GM19025 (cell line): ENCODE measurements around the gene DLGAP4.

Experiments
- ATAC-seq: cut with Tn5 transposase; IDR thresholded peaks from one replicate; pipeline ENCODE4 v1.9.1; 2021; ENCODE audit warnings: mild to moderate bottlenecking, low read depth, moderate library complexity; ENCODE audit not compliant: unreplicated experiment

DLGAP4 gene

GRCh38 chr20:36399969-36400545 is 93.9 kb downstream of the DLGAP4 start:
- ATAC-seq, result no peak

- ATAC-seq, result no peak
These were observed 95.0 kb downstream of the DLGAP4 start for GRCh38 chr20:36400909-36401735.

- no peak for ATAC-seq
These were observed 96.6 kb downstream of the DLGAP4 start for GRCh38 chr20:36402708-36403107.

- no peak for ATAC-seq
These were observed 98.4 kb downstream of the DLGAP4 start for GRCh38 chr20:36404435-36404978.

GRCh38 chr20:36405255-36405654 is 99.1 kb downstream of the DLGAP4 start:
- ATAC-seq, result no peak

- ATAC-seq, result no peak
These were observed 101.1 kb downstream of the DLGAP4 start for GRCh38 chr20:36407199-36407733.

- ATAC-seq, result no peak
These were observed 102.1 kb downstream of the DLGAP4 start for GRCh38 chr20:36408219-36408618.

- no peak for ATAC-seq
These were observed 105.8 kb downstream of the DLGAP4 start for GRCh38 chr20:36411861-36412454.

- ATAC-seq, result no peak
These were observed 109.4 kb downstream of the DLGAP4 start for GRCh38 chr20:36415475-36416002.

- ATAC-seq, result no peak
These were observed 112.6 kb downstream of the DLGAP4 start for GRCh38 chr20:36418711-36419110.

GRCh38 chr20:36421641-36422040 is 115.5 kb downstream of the DLGAP4 start:
- ATAC-seq, result no peak

GRCh38 chr20:36424314-36424713 is 118.2 kb downstream of the DLGAP4 start:
- no peak for ATAC-seq

GRCh38 chr20:36425166-36425565 is 119.0 kb downstream of the DLGAP4 start:
- no peak for ATAC-seq

- ATAC-seq, result no peak
These were observed 125.5 kb downstream of the DLGAP4 start for GRCh38 chr20:36431604-36432003.

- ATAC-seq, result no peak
These were observed 126.0 kb downstream of the DLGAP4 start for GRCh38 chr20:36432096-36432495.

- no peak for ATAC-seq
These were observed 128.2 kb downstream of the DLGAP4 start for GRCh38 chr20:36434383-36434782.

GRCh38 chr20:36435124-36435523 is 129.0 kb downstream of the DLGAP4 start:
- no peak for ATAC-seq

GRCh38 chr20:36435592-36436541 is 129.7 kb downstream of the DLGAP4 start:
- no peak for ATAC-seq

- ATAC-seq, result no peak
These were observed 133.0 kb downstream of the DLGAP4 start for GRCh38 chr20:36439040-36439730.
